Parathyroid adenoma (tissue), 2 donors: ENCODE results near the gene FAM20C.

Experiments used
- H2AFZ ChIP-seq: fragments of 300-600 bp; sonication (generic); one replicate; pipeline ENCODE4 v1.7.0; 2017; ENCODE audit warnings: antibody characterized with exemption, mild to moderate bottlenecking
- H3K27ac ChIP-seq: fragments of 300-600 bp; sonication (generic); one replicate; pipeline ENCODE4 v1.7.0; 2017
- H3K27me3 ChIP-seq: fragments of 300-600 bp; sonication (generic); one replicate; pipeline ENCODE4 v1.7.0; 2017; ENCODE audit warnings: low read length; ENCODE audit not compliant: control insufficient read depth, insufficient read depth
- H3K36me3 ChIP-seq: fragments of 300-600 bp; sonication (generic); one replicate; pipeline ENCODE4 v1.7.0; 2017; ENCODE audit warnings: low read length; ENCODE audit not compliant: control insufficient read depth, insufficient read depth
- H3K4me1 ChIP-seq: fragments of 300-600 bp; sonication (generic); one replicate; pipeline ENCODE4 v1.7.0; 2017; ENCODE audit warnings: control low read depth
- H3K4me2 ChIP-seq: fragments of 300-600 bp; sonication (generic); one replicate; pipeline ENCODE4 v1.7.0; 2017; ENCODE audit warnings: low read length
- H3K4me3 ChIP-seq: fragments of 300-600 bp; sonication (generic); one replicate; pipeline ENCODE4 v1.7.0; 2017; ENCODE audit warnings: low read depth, low read length
- H3K79me2 ChIP-seq: fragments of 300-600 bp; sonication (generic); one replicate; pipeline ENCODE4 v1.7.0; 2017; ENCODE audit warnings: control low read depth
- H3K9ac ChIP-seq: fragments of 300-600 bp; sonication (generic); one replicate; pipeline ENCODE4 v1.7.0; 2017; ENCODE audit warnings: mild to moderate bottlenecking
- H3K9me3 ChIP-seq: fragments of 300-600 bp; sonication (generic); one replicate; pipeline ENCODE4 v1.7.0; 2017; ENCODE audit warnings: low read length; ENCODE audit not compliant: control insufficient read depth
- TF ChIP-seq, protein P1 (sequence below): fragments of 300-600 bp; sonication (generic); IDR thresholded peaks from one replicate; pipeline ENCODE4 v1.7.0; 2017; ENCODE audit warnings: antibody characterized with exemption, mild to moderate bottlenecking
- donor health status: primary hyperparathyroidism.

Gene FAM20C

DNA sequence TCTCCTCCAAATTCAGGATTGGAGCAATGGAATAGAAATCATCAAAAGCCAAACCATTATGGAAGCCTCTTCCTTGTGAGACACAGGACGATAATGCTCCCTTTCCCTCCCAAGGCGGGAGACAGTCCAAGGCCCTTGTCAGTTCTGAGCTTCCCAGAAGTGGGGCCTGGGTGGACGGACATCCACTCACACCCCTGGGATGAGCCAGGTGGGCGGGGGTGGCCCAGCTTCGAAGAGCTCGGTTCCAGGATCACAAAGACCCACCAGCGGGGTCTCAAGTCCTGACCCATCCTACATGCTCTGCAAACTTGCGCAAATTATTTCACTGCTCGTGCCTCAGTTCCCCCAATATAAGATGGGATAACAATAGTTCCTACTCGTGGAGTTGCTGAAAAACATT, 87.5 kb downstream of the FAM20C start:
- H3K79me2 ChIP-seq: no peaks in the 10 kb centered on the region
- H3K4me1 ChIP-seq: no peaks in the 10 kb centered on the region
- no peak overlapping the region for H3K27ac ChIP-seq
- H3K27me3 ChIP-seq: no peaks in the 10 kb centered on the region
- no peaks in the 10 kb centered on the region for H3K36me3 ChIP-seq
- no peak overlapping the region for H3K4me2 ChIP-seq
- H3K9ac ChIP-seq: no peak overlapping the region
- H3K4me3 ChIP-seq: no peak overlapping the region
- H3K9me3 ChIP-seq: no peaks in the 10 kb centered on the region
- TF ChIP-seq, protein P1, sequence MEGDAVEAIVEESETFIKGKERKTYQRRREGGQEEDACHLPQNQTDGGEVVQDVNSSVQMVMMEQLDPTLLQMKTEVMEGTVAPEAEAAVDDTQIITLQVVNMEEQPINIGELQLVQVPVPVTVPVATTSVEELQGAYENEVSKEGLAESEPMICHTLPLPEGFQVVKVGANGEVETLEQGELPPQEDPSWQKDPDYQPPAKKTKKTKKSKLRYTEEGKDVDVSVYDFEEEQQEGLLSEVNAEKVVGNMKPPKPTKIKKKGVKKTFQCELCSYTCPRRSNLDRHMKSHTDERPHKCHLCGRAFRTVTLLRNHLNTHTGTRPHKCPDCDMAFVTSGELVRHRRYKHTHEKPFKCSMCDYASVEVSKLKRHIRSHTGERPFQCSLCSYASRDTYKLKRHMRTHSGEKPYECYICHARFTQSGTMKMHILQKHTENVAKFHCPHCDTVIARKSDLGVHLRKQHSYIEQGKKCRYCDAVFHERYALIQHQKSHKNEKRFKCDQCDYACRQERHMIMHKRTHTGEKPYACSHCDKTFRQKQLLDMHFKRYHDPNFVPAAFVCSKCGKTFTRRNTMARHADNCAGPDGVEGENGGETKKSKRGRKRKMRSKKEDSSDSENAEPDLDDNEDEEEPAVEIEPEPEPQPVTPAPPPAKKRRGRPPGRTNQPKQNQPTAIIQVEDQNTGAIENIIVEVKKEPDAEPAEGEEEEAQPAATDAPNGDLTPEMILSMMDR: no peak
- H2AFZ ChIP-seq: no peak overlapping the region

DNA sequence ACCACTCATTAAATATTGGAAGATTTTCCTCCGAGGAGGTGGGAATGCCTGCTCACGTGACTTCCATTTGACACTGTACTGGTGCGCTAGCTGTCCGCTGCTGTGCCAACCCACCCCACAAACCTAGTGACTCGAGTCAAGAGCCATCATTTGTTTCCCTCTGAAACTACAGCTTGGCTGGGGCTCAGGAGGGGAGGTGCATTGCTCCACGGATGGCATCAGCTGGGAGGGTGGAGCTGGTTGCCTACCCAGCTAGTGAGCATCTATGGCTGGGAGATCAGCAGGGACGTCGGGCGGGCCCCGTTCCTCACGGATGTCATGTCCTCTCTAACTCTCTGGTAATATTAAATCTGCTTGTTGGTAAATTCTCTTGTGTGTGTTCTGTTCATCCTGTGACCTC, 88.1 kb downstream of the FAM20C start:
- no peak overlapping the region for H3K4me3 ChIP-seq
- H3K4me2 ChIP-seq: no peak overlapping the region
- H3K36me3 ChIP-seq: no peaks in the 10 kb centered on the region
- no peaks in the 10 kb centered on the region for H3K27me3 ChIP-seq
- no peak overlapping the region for H2AFZ ChIP-seq
- no peak overlapping the region for H3K27ac ChIP-seq
- no peak overlapping the region for H3K9ac ChIP-seq
- no peaks in the 10 kb centered on the region for H3K9me3 ChIP-seq
- TF ChIP-seq, protein P1: no peak
- no peaks in the 10 kb centered on the region for H3K4me1 ChIP-seq
- H3K79me2 ChIP-seq: no peaks in the 10 kb centered on the region

DNA sequence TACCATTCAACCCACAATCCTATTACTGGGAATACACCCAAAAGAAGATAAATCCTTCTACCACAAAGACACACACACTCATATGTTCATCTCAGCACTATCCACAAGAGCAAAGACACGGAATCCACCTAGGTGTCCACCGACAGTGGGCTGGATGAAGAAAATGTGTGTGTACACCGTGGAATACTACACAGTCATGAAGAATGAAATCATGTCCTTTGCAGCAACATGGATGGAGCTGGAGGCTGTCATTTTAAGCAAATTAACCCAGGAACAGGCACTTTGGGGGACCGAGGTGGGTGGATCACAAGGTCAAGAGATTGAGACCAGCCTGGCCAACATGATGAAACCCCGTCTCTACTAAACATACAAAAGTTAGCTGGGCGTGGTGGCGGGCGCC, 89.3 kb downstream of the FAM20C start:
- no peak overlapping the region for H2AFZ ChIP-seq
- no peaks in the 10 kb centered on the region for H3K79me2 ChIP-seq
- H3K27me3 ChIP-seq: no peaks in the 10 kb centered on the region
- H3K4me1 ChIP-seq: no peaks in the 10 kb centered on the region
- no peak overlapping the region for H3K4me2 ChIP-seq
- H3K4me3 ChIP-seq: no peak overlapping the region
- H3K9ac ChIP-seq: no peak overlapping the region
- TF ChIP-seq, protein P1: no peak
- H3K36me3 ChIP-seq: no peaks in the 10 kb centered on the region
- no peak overlapping the region for H3K27ac ChIP-seq
- no peaks in the 10 kb centered on the region for H3K9me3 ChIP-seq

DNA sequence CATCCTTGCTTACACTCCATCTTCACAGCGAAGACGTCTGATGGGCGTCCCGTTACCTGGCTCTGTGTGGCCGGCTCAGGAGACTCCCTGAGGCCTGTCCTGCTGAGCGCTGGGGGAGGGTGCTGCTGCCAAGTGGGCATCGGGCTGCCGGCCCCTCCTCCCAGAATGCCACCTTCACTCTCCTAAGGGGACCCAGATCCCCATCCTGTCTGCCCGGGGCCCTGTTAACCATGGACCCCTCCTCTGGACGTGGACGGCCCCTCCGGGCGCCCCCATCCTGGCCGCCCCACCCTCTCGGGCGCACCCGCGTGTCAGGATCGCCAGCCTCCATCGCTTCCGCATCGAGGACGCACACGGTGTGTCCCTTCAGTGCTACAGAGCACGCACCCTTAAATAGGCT, 90.2 kb downstream of the FAM20C start:
- H3K9ac ChIP-seq: no peak overlapping the region
- H2AFZ ChIP-seq: no peak overlapping the region
- H3K4me3 ChIP-seq: no peak overlapping the region
- no peak overlapping the region for H3K27ac ChIP-seq
- H3K27me3 ChIP-seq: no peaks in the 10 kb centered on the region
- H3K9me3 ChIP-seq: no peaks in the 10 kb centered on the region
- TF ChIP-seq, protein P1: no peak
- no peaks in the 10 kb centered on the region for H3K36me3 ChIP-seq
- no peak overlapping the region for H3K4me2 ChIP-seq
- H3K79me2 ChIP-seq: no peaks in the 10 kb centered on the region
- H3K4me1 ChIP-seq: no peaks in the 10 kb centered on the region
